HCT116 (cell line): ENCODE measurements around the gene ADAMTSL5. TPM values are rescaled to one million over a fixed set of nuclear protein-coding genes. Genes with fewer than 3 reads are reported as not detected.

Experiments
- ATAC-seq: fragments of 200-7000 bp; cut with Tn5 transposase; 2 replicates; pipeline ENCODE4 v1.9.1; 2020; ENCODE audit warnings: mild to moderate bottlenecking, moderate library complexity
- BruUV-seq: library from RNA; stranded (reverse); fragments of 400-500 nt; replicated peaks from 2 replicates; lab custom pipeline; 2021; lab: Mats Ljungman, UMichigan
- CTCF ChIA-PET: fragments of 300-600 bp; sonication (Branson Sonifier 250); formaldehyde crosslinking; loops from one replicate; lab custom pipeline; 2021; ENCODE audit warnings: antibody characterized with exemption; lab: Charles Lee
- POLR2A ChIA-PET: fragments of 300-600, 350-600 bp; sonication (Branson Sonifier 250); formaldehyde crosslinking; loops from one replicate; lab custom pipeline; 2021; ENCODE audit warnings: antibody characterized with exemption; lab: Charles Lee
- RAD21 ChIA-PET, 2 experiments: fragments of 300-600 bp; sonication (Branson Sonifier 250); formaldehyde crosslinking; loops; one replicate each; lab custom pipeline; 2023; ENCODE audit warnings: low total read pairs in 2 of 2; ENCODE audit not compliant: uncharacterized antibody in 2 of 2, unreplicated experiment in 2 of 2, low non-redundant PET in 1 of 2; lab: Charles Lee
- DNase-seq: peaks from one replicate; pipeline ENCODE4 v3.0.0-alpha.2; 2010; ENCODE audit warnings: low read depth, low spot score
- H2AFZ ChIP-seq: fragments of 200-600 bp; shearing (Covaris generic), sonication (generic); 2 replicates; pipeline ENCODE4 v1.6.1; 2017; ENCODE audit warnings: low read depth, mixed run types, mixed read lengths, antibody characterized with exemption, low read length; ENCODE audit not compliant: poor library complexity, severe bottlenecking
- H3K27ac ChIP-seq: 2 replicates; pipeline ENCODE4 v1.5.1; 2012; ENCODE audit warnings: low read depth, low read length
- H3K27me3 ChIP-seq: fragments of 200-600 bp; sonication (generic); 2 replicates; pipeline ENCODE4 v1.6.1; 2016; ENCODE audit warnings: mixed run types, low read length, mixed read lengths; ENCODE audit not compliant: insufficient read depth
- H3K36me3 ChIP-seq, 2 experiments: fragments of 200-500 bp in 1 of 2; fragments of 200-600 bp in 1 of 2; sonication (Bioruptor generic) in 1 of 2; sonication (generic) in 1 of 2; 2 replicates each; pipeline versions ENCODE4 v1.5.1 to v1.6.1; 2014 to 2016; ENCODE audit warnings: low read length in 2 of 2, inconsistent platforms in 1 of 2, mixed read lengths in 1 of 2, mixed run types in 1 of 2; ENCODE audit not compliant: insufficient read depth in 2 of 2, control insufficient read depth in 1 of 2
- H3K4me1 ChIP-seq, 2 experiments: fragments of 200-600 bp in 1 of 2; sonication (generic) in 1 of 2; 2 replicates each; pipeline versions ENCODE4 v1.5.1 to v1.6.1; 2012 to 2017; ENCODE audit warnings: low read length in 2 of 2, inconsistent platforms in 1 of 2, mild to moderate bottlenecking in 1 of 2, mixed read lengths in 1 of 2, mixed run types in 1 of 2, moderate library complexity in 1 of 2; ENCODE audit not compliant: insufficient read depth in 2 of 2, control insufficient read depth in 1 of 2
- H3K4me2 ChIP-seq: fragments of 200-600 bp; sonication (generic); 2 replicates; pipeline ENCODE4 v1.6.1; 2017; ENCODE audit warnings: mixed run types, low read length, mixed read lengths
- H3K4me3 ChIP-seq, 2 experiments: fragments of 200-600 bp in 1 of 2; sonication (generic) in 1 of 2; replicated peaks in 1 of 2; 2 replicates each; pipeline ENCODE4 v1.5.1; 2011 to 2016; ENCODE audit warnings: low read length in 2 of 2, control low read depth in 1 of 2, low read depth in 1 of 2, mild to moderate bottlenecking in 1 of 2, mixed read lengths in 1 of 2, mixed run types in 1 of 2
- H3K79me2 ChIP-seq: fragments of 200-600 bp; sonication (generic); 2 replicates; pipeline ENCODE4 v1.6.1; 2017; ENCODE audit warnings: mild to moderate bottlenecking, mixed run types, low read length, moderate library complexity, mixed read lengths; ENCODE audit not compliant: insufficient read depth
- H3K9ac ChIP-seq: fragments of 200-600 bp; sonication (generic); 2 replicates; pipeline ENCODE4 v1.6.1; 2016; ENCODE audit warnings: low read length, mixed read lengths
- H3K9me2 ChIP-seq: fragments of 200-600 bp; sonication (generic), shearing (Covaris generic); 2 replicates; pipeline ENCODE4 v1.6.1; 2017; ENCODE audit warnings: mixed run types, mild to moderate bottlenecking, moderate library complexity; ENCODE audit not compliant: insufficient read depth
- H3K9me3 ChIP-seq, 2 experiments: fragments of 200-500 bp in 1 of 2; fragments of 200-600 bp in 1 of 2; sonication (Bioruptor generic) in 1 of 2; sonication (generic) in 1 of 2; 2 replicates each; pipeline ENCODE4 v1.6.1; 2014 to 2017; ENCODE audit warnings: low read length in 2 of 2, mixed read lengths in 2 of 2, inconsistent platforms in 1 of 2, low read depth in 1 of 2, mild to moderate bottlenecking in 1 of 2, mixed run types in 1 of 2, moderate library complexity in 1 of 2; ENCODE audit not compliant: control insufficient read depth in 1 of 2, insufficient read depth in 1 of 2
- H4K20me1 ChIP-seq: fragments of 200-600 bp; sonication (generic), shearing (Covaris generic); 2 replicates; pipeline ENCODE4 v1.6.1; 2017; ENCODE audit warnings: mixed run types, mild to moderate bottlenecking, moderate library complexity; ENCODE audit not compliant: insufficient read depth
- CBX3 ChIP-seq: IDR thresholded peaks from 2 replicates; pipeline ENCODE4 v1.6.1; 2012; ENCODE audit warnings: low read depth
- CEBPB ChIP-seq: IDR thresholded peaks from 2 replicates; pipeline ENCODE4 v1.6.1; 2012; ENCODE audit warnings: low read depth
- EGR1 ChIP-seq: IDR thresholded peaks from 2 replicates; pipeline ENCODE4 v1.6.1; 2012; ENCODE audit warnings: low read depth
- ELF1 ChIP-seq: IDR thresholded peaks from 2 replicates; pipeline ENCODE4 v1.6.1; 2012; ENCODE audit warnings: low read depth, borderline replicate concordance
- EZH2 ChIP-seq: fragments of 200-600 bp; sonication (generic); IDR thresholded peaks from 2 replicates; pipeline ENCODE4 v1.6.1; 2017; ENCODE audit warnings: antibody characterized with exemption, mixed run types
- EZH2phosphoT487 ChIP-seq: fragments of 200-600 bp; IDR thresholded peaks from 2 replicates; pipeline ENCODE4 v1.6.1; 2018; ENCODE audit warnings: antibody characterized with exemption, borderline replicate concordance
- JUND ChIP-seq: IDR thresholded peaks from 2 replicates; pipeline ENCODE4 v1.6.1; 2012
- POLR2A ChIP-seq: IDR thresholded peaks from 2 replicates; pipeline ENCODE4 v1.7.0; 2011; ENCODE audit warnings: borderline replicate concordance; ENCODE audit not compliant: insufficient read depth, insufficient read length; ENCODE audit errors: extremely low read depth
- POLR2AphosphoS5 ChIP-seq: IDR thresholded peaks from 2 replicates; pipeline ENCODE4 v1.6.1; 2011; ENCODE audit warnings: mild to moderate bottlenecking, low read depth, low read length, moderate library complexity
- RAD21 ChIP-seq: IDR thresholded peaks from 2 replicates; pipeline ENCODE4 v1.6.1; 2012; ENCODE audit warnings: low read depth, mild to moderate bottlenecking
- SRF ChIP-seq: IDR thresholded peaks from 2 replicates; pipeline ENCODE4 v1.6.1; 2012; ENCODE audit warnings: low read depth
- ZNF274 ChIP-seq: fragments of 200-500 bp; sonication (Bioruptor generic); IDR thresholded peaks from 2 replicates; pipeline ENCODE4 v1.6.1; 2014; ENCODE audit warnings: mild to moderate bottlenecking, low read depth, low read length, inconsistent platforms
- intact Hi-C: fragments of 100-400 bp; cut with micrococcal nuclease; formaldehyde crosslinking; loops from 2 replicates; pipeline ENCODE4 v1.10.0; 2022
- total RNA-seq: library from RNA; stranded (reverse); gene quantifications from one replicate; pipeline ENCODE4 v1.2.1, GENCODE V29; 2021; ENCODE audit not compliant: unreplicated experiment
- TF ChIP-seq, protein P1 (sequence below), 3 experiments: fragments of 200-600 bp in 1 of 3; sonication (generic) in 1 of 3; IDR thresholded peaks in 2 of 3; conservative IDR thresholded peaks in 1 of 3; 2 replicates each; pipeline ENCODE4 v1.5.1; 2012 to 2017; ENCODE audit warnings: low read depth in 2 of 3, low read length in 2 of 3, antibody characterized with exemption in 1 of 3, borderline replicate concordance in 1 of 3, control low read depth in 1 of 3, mild to moderate bottlenecking in 1 of 3, mixed read lengths in 1 of 3, mixed run types in 1 of 3, moderate library complexity in 1 of 3; ENCODE audit not compliant: insufficient read depth in 1 of 3
- TF ChIP-seq, protein P2 (sequence below): IDR thresholded peaks from 2 replicates; pipeline ENCODE4 v1.6.1; 2011; ENCODE audit warnings: mild to moderate bottlenecking, low read length, moderate library complexity; ENCODE audit not compliant: insufficient replicate concordance; ENCODE audit errors: extremely low read depth
- TF ChIP-seq, protein P3 (sequence below): IDR thresholded peaks from 2 replicates; pipeline ENCODE4 v1.6.1; 2012; ENCODE audit warnings: low read depth
- TF ChIP-seq, protein P4 (sequence below): IDR thresholded peaks from 2 replicates; pipeline ENCODE4 v1.6.1; 2012

The ADAMTSL5 gene
- total RNA-seq, 1 experiment from 2014 or later, result 24.0 TPM

DNA sequence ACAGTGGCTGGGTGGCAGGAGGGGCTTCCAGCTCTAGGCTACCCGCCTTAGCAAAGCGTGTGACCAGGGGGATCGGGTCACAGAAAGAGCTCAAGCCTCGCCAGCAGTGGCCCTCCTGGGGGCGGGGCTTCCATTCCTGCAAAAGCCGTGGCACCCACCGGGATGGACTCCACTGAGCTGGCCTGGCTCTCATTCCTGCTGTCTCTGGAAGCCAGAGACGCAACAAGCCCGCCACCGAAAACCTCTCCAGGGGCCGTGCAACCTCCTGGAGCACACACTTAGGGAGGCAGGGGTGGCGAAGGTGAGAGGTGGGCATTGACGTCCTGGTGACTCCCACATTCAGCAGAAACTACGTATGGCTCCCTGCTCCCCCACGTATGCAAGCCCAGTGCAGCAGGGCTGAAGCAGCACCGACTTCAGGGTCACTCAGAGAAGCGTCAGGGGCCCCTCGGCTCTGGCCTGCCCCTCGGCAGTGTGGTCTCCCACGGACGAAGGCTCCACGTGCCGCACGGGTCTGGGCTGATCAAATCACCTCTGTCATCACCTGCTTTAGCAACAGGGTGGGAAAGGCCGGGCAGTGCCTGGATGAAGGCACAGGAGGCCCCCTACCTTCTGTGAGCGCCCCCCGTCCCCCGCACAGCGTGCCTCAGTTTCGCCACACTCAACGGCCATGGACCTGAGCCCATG lies 36.9 kb downstream of the ADAMTSL5 start:
- H3K4me1 ChIP-seq, result peaks cover 18 to 34% of the 10 kb centered on the region in 2 experiments

More for the DNA sequence above, 36.9 kb downstream of the ADAMTSL5 start:
- ChIA-PET POLR2A (interaction anchor here (1.4 kb wide), 1 partner anchor 21 kb away, joined by 4 read pairs; no protein-coding TSS in a partner anchor), CTCF (no interaction called here), RAD21 (no interaction called here)
- ATAC-seq, result no peak
- Histone ChIP-seq H4K20me1 (no peaks in the 10 kb centered on the region), H3K9me2 (no peaks in the 10 kb centered on the region), H3K79me2 (peaks cover 34% of the 10 kb centered on the region), H3K9me3 (no peaks in the 10 kb centered on the region), H3K36me3 (peaks cover 3 to 5% of the 10 kb centered on the region in 2 experiments; a peak in 2 of 4 replicates), H3K4me2 (no peak overlapping the region), H3K9ac (no peak overlapping the region), H3K27ac (no peak overlapping the region), H2AFZ (no peak overlapping the region), H3K4me3 (no peak overlapping the region), H3K27me3 (no peaks in the 10 kb centered on the region)
- BruUV-seq, result no TSS peak
- DNase-seq, result no peak
- TF ChIP-seq, protein P1, sequence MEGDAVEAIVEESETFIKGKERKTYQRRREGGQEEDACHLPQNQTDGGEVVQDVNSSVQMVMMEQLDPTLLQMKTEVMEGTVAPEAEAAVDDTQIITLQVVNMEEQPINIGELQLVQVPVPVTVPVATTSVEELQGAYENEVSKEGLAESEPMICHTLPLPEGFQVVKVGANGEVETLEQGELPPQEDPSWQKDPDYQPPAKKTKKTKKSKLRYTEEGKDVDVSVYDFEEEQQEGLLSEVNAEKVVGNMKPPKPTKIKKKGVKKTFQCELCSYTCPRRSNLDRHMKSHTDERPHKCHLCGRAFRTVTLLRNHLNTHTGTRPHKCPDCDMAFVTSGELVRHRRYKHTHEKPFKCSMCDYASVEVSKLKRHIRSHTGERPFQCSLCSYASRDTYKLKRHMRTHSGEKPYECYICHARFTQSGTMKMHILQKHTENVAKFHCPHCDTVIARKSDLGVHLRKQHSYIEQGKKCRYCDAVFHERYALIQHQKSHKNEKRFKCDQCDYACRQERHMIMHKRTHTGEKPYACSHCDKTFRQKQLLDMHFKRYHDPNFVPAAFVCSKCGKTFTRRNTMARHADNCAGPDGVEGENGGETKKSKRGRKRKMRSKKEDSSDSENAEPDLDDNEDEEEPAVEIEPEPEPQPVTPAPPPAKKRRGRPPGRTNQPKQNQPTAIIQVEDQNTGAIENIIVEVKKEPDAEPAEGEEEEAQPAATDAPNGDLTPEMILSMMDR (IDR thresholded peaks at IDR 0.05 in 2 of 3, conservative IDR thresholded peaks at IDR 0.05 in 1 of 3; ENCODE audit: borderline replicate concordance in 1 of 3, insufficient read depth in 1 of 3, low read depth in 2 of 3, low read length in 2 of 3), result no peak
- TF ChIP-seq, protein P2, sequence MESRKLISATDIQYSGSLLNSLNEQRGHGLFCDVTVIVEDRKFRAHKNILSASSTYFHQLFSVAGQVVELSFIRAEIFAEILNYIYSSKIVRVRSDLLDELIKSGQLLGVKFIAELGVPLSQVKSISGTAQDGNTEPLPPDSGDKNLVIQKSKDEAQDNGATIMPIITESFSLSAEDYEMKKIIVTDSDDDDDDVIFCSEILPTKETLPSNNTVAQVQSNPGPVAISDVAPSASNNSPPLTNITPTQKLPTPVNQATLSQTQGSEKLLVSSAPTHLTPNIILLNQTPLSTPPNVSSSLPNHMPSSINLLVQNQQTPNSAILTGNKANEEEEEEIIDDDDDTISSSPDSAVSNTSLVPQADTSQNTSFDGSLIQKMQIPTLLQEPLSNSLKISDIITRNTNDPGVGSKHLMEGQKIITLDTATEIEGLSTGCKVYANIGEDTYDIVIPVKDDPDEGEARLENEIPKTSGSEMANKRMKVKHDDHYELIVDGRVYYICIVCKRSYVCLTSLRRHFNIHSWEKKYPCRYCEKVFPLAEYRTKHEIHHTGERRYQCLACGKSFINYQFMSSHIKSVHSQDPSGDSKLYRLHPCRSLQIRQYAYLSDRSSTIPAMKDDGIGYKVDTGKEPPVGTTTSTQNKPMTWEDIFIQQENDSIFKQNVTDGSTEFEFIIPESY, result no peak
- TF ChIP-seq CEBPB (no peak), POLR2AphosphoS5 (no peak), CBX3 (no peak), EGR1 (no peak), JUND (no peak), EZH2 (no peak), RAD21 (no peak), ZNF274 (no peak), EZH2phosphoT487 (no peak), ELF1 (no peak), SRF (no peak), POLR2A (no peak)
- TF ChIP-seq, protein P3, sequence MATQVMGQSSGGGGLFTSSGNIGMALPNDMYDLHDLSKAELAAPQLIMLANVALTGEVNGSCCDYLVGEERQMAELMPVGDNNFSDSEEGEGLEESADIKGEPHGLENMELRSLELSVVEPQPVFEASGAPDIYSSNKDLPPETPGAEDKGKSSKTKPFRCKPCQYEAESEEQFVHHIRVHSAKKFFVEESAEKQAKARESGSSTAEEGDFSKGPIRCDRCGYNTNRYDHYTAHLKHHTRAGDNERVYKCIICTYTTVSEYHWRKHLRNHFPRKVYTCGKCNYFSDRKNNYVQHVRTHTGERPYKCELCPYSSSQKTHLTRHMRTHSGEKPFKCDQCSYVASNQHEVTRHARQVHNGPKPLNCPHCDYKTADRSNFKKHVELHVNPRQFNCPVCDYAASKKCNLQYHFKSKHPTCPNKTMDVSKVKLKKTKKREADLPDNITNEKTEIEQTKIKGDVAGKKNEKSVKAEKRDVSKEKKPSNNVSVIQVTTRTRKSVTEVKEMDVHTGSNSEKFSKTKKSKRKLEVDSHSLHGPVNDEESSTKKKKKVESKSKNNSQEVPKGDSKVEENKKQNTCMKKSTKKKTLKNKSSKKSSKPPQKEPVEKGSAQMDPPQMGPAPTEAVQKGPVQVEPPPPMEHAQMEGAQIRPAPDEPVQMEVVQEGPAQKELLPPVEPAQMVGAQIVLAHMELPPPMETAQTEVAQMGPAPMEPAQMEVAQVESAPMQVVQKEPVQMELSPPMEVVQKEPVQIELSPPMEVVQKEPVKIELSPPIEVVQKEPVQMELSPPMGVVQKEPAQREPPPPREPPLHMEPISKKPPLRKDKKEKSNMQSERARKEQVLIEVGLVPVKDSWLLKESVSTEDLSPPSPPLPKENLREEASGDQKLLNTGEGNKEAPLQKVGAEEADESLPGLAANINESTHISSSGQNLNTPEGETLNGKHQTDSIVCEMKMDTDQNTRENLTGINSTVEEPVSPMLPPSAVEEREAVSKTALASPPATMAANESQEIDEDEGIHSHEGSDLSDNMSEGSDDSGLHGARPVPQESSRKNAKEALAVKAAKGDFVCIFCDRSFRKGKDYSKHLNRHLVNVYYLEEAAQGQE, result no peak
- TF ChIP-seq, protein P4, sequence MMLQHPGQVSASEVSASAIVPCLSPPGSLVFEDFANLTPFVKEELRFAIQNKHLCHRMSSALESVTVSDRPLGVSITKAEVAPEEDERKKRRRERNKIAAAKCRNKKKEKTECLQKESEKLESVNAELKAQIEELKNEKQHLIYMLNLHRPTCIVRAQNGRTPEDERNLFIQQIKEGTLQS, result no peak
- intact Hi-C loops, result no loop called here
